ENCODE measurements around the gene SLC26A8.

DNA sequence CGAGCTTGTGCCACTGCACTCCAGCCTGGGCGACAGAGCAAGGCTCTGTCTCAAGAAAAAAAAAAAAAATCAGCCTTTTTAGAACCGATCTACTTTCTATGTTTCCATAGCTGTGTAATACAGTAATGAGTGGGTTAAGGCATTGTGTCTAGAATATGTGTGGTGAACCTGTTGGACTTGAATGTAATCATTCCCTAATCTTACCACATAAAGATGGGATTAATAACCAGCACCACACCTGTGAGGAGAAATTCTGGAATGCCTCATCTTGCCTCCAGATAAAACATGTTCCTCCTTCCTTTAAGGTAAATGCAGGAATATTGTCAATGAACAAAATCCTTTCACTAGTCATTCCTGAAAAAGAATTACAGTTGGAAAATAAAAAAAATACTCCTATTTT, 46.8 kb upstream of the SLC26A8 start:
- TF ChIP-seq, protein P1, sequence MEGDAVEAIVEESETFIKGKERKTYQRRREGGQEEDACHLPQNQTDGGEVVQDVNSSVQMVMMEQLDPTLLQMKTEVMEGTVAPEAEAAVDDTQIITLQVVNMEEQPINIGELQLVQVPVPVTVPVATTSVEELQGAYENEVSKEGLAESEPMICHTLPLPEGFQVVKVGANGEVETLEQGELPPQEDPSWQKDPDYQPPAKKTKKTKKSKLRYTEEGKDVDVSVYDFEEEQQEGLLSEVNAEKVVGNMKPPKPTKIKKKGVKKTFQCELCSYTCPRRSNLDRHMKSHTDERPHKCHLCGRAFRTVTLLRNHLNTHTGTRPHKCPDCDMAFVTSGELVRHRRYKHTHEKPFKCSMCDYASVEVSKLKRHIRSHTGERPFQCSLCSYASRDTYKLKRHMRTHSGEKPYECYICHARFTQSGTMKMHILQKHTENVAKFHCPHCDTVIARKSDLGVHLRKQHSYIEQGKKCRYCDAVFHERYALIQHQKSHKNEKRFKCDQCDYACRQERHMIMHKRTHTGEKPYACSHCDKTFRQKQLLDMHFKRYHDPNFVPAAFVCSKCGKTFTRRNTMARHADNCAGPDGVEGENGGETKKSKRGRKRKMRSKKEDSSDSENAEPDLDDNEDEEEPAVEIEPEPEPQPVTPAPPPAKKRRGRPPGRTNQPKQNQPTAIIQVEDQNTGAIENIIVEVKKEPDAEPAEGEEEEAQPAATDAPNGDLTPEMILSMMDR (IDR thresholded peaks at IDR 0.05): no peak
- TF ChIP-seq POLR2A (IDR thresholded peaks at IDR 0.05) (no peak), EP300 (IDR thresholded peaks at IDR 0.05) (no peak)
